Activated T-cell treated with anti-CD3 and anti-CD28 coated beads, Interleukin-2, amount 50 U/mL, for 24 hours (primary cell): ENCODE measurements around the gene NFATC2.

Experiments
- DNase-seq: peaks from one replicate; pipeline ENCODE4 v3.0.0-alpha.2; 2020
- H3K27ac Mint-ChIP-seq: 2 replicates; pipeline ENCODE4 v1.8.0; 2020; ENCODE audit warnings: mild to moderate bottlenecking, mixed read lengths
- H3K27me3 Mint-ChIP-seq: 2 replicates; pipeline ENCODE4 v1.8.0; 2020; ENCODE audit warnings: mixed read lengths
- H3K36me3 Mint-ChIP-seq: 2 replicates; pipeline ENCODE4 v1.8.0; 2020; ENCODE audit warnings: low read depth, mixed read lengths
- H3K4me1 Mint-ChIP-seq: 2 replicates; pipeline ENCODE4 v1.8.0; 2020; ENCODE audit warnings: low read depth, mixed read lengths
- H3K4me3 Mint-ChIP-seq: 2 replicates; pipeline ENCODE4 v1.8.0; 2020; ENCODE audit warnings: mild to moderate bottlenecking, moderate library complexity, mixed read lengths
- H3K9me3 Mint-ChIP-seq: 2 replicates; pipeline ENCODE4 v1.8.0; 2020; ENCODE audit warnings: mixed read lengths

Gene NFATC2

GRCh38 chr20:51536116-51537069 is 6.1 kb downstream of the NFATC2 start:
- no peaks in the 10 kb centered on the region for H3K27me3 Mint-ChIP-seq
- H3K4me1 Mint-ChIP-seq: peaks cover 94% of the 10 kb centered on the region
- H3K4me3 Mint-ChIP-seq: peak overlapping the region; percentile 60
- DNase-seq: no peak
- peak overlapping the region; percentile 100 for H3K27ac Mint-ChIP-seq
- peaks cover 91% of the 10 kb centered on the region for H3K36me3 Mint-ChIP-seq
- no peaks in the 10 kb centered on the region for H3K9me3 Mint-ChIP-seq

DNA sequence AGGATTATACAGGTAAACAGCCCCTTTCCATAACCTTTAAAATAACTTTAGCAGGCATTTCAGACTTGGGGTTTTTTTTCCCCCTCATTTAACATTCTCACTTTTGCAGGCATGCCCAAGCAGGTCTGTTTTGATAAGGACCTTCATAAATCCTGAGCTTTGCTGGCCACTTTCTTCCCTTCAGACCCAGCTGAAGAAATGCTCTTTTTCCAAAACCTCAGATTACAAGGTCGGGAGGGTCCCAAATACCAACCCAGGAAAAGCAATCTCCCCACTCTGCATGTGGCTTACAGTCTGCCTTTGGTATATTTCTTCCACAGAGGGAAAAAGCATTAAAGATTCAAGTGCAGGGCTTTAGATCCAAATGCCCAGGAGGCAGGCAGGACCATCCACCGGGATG is 6.8 kb downstream of the NFATC2 start:
- H3K4me3 Mint-ChIP-seq: peak overlapping the region; percentile 60
- peaks cover 96% of the 10 kb centered on the region for H3K4me1 Mint-ChIP-seq
- H3K27ac Mint-ChIP-seq: peak overlapping the region; percentile 100
- no peaks in the 10 kb centered on the region for H3K9me3 Mint-ChIP-seq
- no peak for DNase-seq
- H3K27me3 Mint-ChIP-seq: no peaks in the 10 kb centered on the region
- peaks cover 88% of the 10 kb centered on the region for H3K36me3 Mint-ChIP-seq

DNA sequence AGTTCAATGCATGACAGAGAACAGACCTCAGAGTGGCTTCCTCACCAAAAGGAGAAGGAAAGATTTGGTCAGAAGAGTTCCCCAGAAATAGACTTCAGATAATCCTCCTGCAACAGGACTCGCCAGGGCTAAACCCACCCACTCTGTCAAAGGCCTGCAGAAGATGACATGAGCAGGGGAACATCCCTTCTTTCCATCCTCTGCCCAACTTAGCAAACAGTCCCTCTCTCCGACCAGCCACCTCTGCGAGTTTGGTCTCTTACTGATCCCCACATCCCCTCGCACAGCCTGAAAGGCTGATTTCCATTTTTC is 7.5 kb downstream of the NFATC2 start:
- DNase-seq: no peak
- Mint-ChIP-seq H3K27me3 (no peaks in the 10 kb centered on the region), H3K4me1 (peaks cover 98% of the 10 kb centered on the region), H3K27ac (peak overlapping the region; percentile 100), H3K4me3 (peak overlapping the region; percentile 60), H3K9me3 (no peaks in the 10 kb centered on the region), H3K36me3 (peaks cover 88% of the 10 kb centered on the region)

DNA sequence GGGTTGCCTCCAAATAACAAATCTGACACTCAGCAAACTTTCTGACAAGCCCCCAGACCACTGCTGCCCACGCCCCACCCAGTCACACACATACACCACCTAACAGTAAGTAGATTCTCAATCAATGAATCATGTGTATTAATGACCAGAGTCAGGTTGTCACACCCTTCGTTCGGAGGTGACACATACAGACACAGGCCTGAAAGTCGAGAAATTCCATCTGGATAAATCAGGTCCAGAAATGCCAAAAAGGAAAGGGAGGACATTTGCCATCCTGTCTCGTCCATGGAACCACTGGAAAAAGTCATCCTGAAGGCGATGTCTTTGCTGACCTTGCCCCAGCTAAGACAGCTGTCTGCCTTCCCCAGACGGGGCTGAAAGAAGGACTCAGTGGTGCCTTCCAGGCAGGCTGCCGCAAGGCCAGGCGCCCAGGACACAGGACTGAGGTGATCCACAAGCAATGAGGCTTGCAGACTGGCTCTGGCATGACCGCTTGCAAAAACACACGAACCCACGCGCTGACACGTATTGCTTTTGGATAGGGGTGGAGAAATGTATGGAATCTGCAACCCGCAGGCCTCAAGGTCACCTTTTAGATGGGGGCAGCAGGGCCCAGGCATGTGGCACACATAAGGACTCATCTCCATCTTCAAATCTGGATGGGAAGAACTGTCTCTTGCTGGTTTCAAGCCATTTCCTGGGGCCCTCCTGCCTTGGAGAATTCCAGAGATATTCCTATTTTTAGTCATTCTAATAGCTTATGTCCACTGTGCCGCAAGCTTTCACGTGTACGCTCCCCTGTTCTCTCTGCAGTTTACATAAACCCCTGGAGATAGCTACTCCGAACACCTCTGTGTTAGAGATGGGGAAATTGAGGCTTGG is 9.0 kb downstream of the NFATC2 start:
- Mint-ChIP-seq H3K4me3 (peak overlapping the region; percentile 84), H3K4me1 (peaks cover 97% of the 10 kb centered on the region), H3K27me3 (no peaks in the 10 kb centered on the region), H3K27ac (peak overlapping the region; percentile 100), H3K36me3 (peaks cover 77% of the 10 kb centered on the region), H3K9me3 (no peaks in the 10 kb centered on the region)
- no peak for DNase-seq

DNA sequence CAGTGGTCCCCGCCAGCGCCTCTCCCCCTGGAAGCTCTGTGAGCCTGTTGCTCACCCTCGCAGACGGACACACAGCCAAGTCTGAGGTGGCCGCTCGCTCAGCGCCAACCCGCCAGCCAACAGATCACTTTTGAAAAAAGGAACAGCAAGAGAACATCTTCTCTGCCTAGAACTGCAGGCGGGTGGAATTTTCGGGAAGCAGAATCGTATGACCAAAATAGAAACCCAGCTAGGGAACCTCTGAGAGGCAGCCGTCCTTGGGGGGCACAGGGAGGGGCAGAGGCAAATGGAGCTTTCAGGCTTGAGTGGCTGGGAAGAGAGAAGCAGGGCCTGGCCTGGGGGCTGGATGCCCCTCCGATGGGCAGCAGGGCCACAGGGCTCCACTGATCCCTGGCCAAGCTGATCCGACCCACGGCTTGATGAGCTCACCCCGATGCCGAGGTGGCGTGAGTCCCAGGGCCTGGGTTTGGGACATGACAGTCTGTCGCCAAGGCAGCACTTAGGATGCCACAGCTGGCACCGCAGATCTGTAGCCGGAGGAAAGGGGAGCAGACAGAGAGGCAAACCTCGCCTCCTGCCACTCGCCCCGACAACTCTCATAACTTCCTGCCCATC is 9.8 kb downstream of the NFATC2 start:
- Mint-ChIP-seq H3K4me3 (peak overlapping the region; percentile 84), H3K9me3 (no peaks in the 10 kb centered on the region), H3K36me3 (peaks cover 74% of the 10 kb centered on the region), H3K27ac (peak overlapping the region; percentile 100), H3K4me1 (peaks cover 97% of the 10 kb centered on the region), H3K27me3 (no peaks in the 10 kb centered on the region)
- DNase-seq: no peak

- DNase-seq: no peak
- Mint-ChIP-seq H3K27me3 (no peaks in the 10 kb centered on the region), H3K9me3 (no peaks in the 10 kb centered on the region), H3K36me3 (peaks cover 74% of the 10 kb centered on the region), H3K27ac (peak overlapping the region; percentile 100), H3K4me1 (peaks cover 97% of the 10 kb centered on the region), H3K4me3 (peak overlapping the region; percentile 84)
Measured at GRCh38 chr20:51531712-51532456, 10.6 kb downstream of the NFATC2 start.

- H3K9me3 Mint-ChIP-seq: no peaks in the 10 kb centered on the region
- peak overlapping the region; percentile 100 for H3K27ac Mint-ChIP-seq
- H3K4me3 Mint-ChIP-seq: peak overlapping the region; percentile 84
- peaks cover 97% of the 10 kb centered on the region for H3K4me1 Mint-ChIP-seq
- no peaks in the 10 kb centered on the region for H3K27me3 Mint-ChIP-seq
- peaks cover 71% of the 10 kb centered on the region for H3K36me3 Mint-ChIP-seq
- DNase-seq: peak; percentile 88
Measured at GRCh38 chr20:51531141-51531710, 11.3 kb downstream of the NFATC2 start.

GRCh38 chr20:51529758-51530157 is 12.8 kb downstream of the NFATC2 start:
- DNase-seq: peak; percentile 80
- Mint-ChIP-seq H3K4me1 (peaks cover 96% of the 10 kb centered on the region), H3K36me3 (peaks cover 65% of the 10 kb centered on the region), H3K27ac (peak overlapping the region; percentile 100), H3K27me3 (no peaks in the 10 kb centered on the region), H3K9me3 (no peaks in the 10 kb centered on the region), H3K4me3 (peak overlapping the region; percentile 84)

GRCh38 chr20:51529081-51529681 is 13.3 kb downstream of the NFATC2 start:
- Mint-ChIP-seq H3K4me3 (peak overlapping the region; percentile 84), H3K27me3 (no peaks in the 10 kb centered on the region), H3K4me1 (peaks cover 97% of the 10 kb centered on the region), H3K9me3 (no peaks in the 10 kb centered on the region), H3K36me3 (peaks cover 68% of the 10 kb centered on the region), H3K27ac (peak overlapping the region; percentile 100)
- peak; percentile 71 for DNase-seq

DNA sequence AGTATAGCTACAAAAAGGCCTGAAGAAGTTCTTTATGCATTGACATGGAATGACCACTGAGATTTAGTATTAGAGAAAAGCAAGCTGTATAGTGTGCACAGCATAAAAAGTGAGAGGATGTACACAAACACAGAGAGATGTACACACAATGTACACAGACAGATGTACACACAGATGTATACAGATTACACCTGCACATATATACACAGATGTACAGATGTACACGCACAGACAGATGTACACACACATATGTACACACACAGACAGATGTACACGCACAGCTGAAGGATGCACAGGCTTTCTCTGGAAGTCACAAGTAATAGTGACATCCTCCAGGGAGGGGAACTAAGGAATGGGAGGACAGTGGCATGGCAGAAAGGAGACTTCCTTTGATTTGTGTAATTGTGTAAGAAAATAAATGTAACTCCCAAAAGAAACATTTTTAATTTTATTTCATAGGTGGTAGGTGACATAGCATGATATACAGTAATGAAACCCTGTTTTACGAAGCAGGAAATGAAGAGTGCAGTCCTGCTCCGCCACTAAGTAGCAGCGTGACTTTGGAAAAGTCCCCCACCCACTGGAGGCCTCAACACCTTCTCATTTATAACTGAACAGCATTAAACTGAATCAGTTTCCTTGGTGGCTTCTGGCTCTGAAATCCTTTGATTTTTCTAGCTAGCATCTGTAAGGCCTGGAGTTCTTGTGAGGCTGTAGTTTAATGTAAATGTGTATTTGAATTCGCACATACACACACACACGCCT is 14.1 kb downstream of the NFATC2 start:
- Mint-ChIP-seq H3K27ac (peak overlapping the region; percentile 100), H3K4me1 (peaks cover 93% of the 10 kb centered on the region), H3K4me3 (peak overlapping the region; percentile 84), H3K27me3 (no peaks in the 10 kb centered on the region), H3K36me3 (peaks cover 68% of the 10 kb centered on the region), H3K9me3 (no peaks in the 10 kb centered on the region)
- peak; percentile 65 for DNase-seq

DNA sequence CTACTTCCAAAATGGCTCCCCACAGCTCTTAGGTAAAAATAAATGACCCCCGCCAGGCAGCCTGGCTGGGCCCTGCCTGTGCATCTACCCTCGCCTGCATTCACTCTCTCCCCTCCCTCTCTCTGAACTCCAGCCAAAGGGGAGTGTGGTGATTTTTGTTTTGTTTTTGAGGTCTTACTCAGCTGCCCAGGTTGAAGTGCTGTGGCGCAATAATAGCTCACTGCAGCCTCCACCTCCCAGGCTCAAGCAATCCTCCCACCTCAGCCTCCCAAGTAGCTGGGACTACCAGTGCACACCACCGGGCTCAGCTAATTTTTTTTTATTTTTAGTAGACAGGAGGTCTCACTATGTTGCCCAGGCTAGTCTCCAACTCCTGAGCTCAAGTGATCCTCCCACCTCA is 15.8 kb downstream of the NFATC2 start:
- Mint-ChIP-seq H3K27ac (peak overlapping the region; percentile 100), H3K9me3 (no peaks in the 10 kb centered on the region), H3K4me1 (peaks cover 89% of the 10 kb centered on the region), H3K4me3 (peak overlapping the region; percentile 73), H3K36me3 (peaks cover 68% of the 10 kb centered on the region), H3K27me3 (no peaks in the 10 kb centered on the region)
- DNase-seq: no peak

GRCh38 chr20:51526106-51526470 is 16.4 kb downstream of the NFATC2 start:
- no peak for DNase-seq
- Mint-ChIP-seq H3K9me3 (no peaks in the 10 kb centered on the region), H3K36me3 (peaks cover 71% of the 10 kb centered on the region), H3K27me3 (no peaks in the 10 kb centered on the region), H3K27ac (peak overlapping the region; percentile 100), H3K4me1 (peaks cover 85% of the 10 kb centered on the region), H3K4me3 (peak overlapping the region; percentile 73)
